ENCODE data around the gene CCDC14. TPM values are rescaled to one million over a fixed set of nuclear protein-coding genes. Genes with fewer than 3 reads are reported as not detected.

Gene CCDC14
- total and polyA plus RNA-seq, 5 experiments from 2014 or later, result 4.6 to 44.4 (median 6.6) TPM

- Mint-ChIP-seq H3K4me3 (no peak overlapping the region), H3K27me3 (no peaks in the 10 kb centered on the region), H3K36me3 (peaks cover 4 to 54% (median 14%) of the 10 kb centered on the region in 3 donors), H3K4me1 (peaks cover 1 to 4% (median 4%) of the 10 kb centered on the region in 4 donors), H3K27ac (no peak overlapping the region), H3K9me3 (no peaks in the 10 kb centered on the region)
- POLR2A ChIA-PET, result no interaction called here
- DNase-seq (no peak), ATAC-seq (no peak)
Measured at GRCh38 chr3:123952844-123953520, 8.0 kb downstream of the CCDC14 start.

DNA sequence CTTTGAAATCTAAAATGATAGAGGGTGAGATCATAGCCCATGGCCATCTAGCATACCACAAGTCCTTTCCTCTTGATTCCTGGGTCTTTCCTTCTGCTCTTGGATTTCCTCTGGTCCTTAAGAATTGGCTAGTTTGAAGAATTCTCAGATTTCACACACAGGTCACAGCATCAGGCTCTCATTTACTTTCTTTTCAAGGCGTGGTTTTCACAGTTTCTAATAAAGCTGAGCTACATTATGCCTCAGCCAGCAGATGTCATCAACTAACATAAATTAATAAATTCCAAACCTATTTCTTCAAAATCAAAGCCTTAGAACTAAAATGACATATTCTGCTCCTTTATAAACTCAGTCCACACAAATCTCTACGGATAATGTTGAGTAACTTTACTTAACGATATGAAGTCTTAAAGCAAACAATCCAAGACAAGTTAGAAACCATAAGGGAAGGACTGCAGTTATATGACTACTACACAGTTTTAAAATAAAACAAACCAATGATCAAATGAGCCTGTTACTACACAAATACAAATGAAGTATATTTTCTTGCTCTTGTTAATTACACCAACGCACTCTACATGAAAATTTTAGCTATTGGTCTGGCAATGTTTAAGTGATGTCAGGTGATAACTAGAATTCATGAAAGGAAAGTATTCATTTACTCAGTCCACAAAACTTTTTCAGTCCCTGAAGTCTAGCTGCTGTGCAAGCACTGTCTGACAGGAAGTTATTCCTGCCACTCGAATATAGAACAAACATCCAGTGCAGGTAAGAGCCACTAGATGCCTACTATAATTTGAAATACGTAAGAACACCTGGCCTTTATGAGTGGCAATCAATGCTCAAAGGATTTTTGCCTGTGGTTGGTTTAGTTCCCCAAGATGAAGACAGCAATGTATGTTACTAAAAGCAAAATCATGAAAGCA, 9.2 kb downstream of the CCDC14 start:
- H3K27ac Mint-ChIP-seq, result no peak overlapping the region
- peaks cover 4 to 59% (median 15%) of the 10 kb centered on the region in 3 donors for H3K36me3 Mint-ChIP-seq
- POLR2A ChIA-PET, result no interaction called here
- H3K9me3 Mint-ChIP-seq, result no peaks in the 10 kb centered on the region
- no peak overlapping the region for H3K4me3 Mint-ChIP-seq
- DNase-seq (no peak), ATAC-seq (no peak)
- peaks cover 0 to 3% (median under 1%) of the 10 kb centered on the region in 4 donors for H3K4me1 Mint-ChIP-seq
- H3K27me3 Mint-ChIP-seq, result no peaks in the 10 kb centered on the region

DNA sequence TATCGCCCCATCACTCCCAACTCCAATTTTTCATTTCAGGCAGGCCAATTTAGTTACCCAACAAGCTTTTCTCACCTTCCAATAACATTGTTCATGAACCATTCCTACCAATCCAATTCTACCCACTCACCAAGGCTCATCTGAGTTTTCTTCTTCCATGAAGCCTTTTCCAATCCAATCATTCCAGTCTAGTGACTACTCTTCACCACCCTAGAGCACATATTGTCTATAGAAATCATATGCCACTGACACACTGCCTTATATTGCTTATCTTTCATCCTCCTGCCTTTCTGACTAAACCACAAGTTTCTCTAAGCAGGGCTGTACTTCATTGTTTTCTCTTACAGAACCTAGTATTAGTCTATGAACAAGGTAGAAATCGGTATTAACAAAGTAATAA, 11.4 kb downstream of the CCDC14 start:
- H3K9me3 Mint-ChIP-seq, result no peaks in the 10 kb centered on the region
- H3K4me1 Mint-ChIP-seq, result peaks cover 0 to 3% (median under 1%) of the 10 kb centered on the region in 4 donors
- H3K27ac Mint-ChIP-seq, result peak overlapping the region in 1 of 10 donors; percentile 3
- peaks cover under 1 to 66% (median 16%) of the 10 kb centered on the region in 3 donors for H3K36me3 Mint-ChIP-seq
- no peak overlapping the region for H3K4me3 Mint-ChIP-seq
- POLR2A ChIA-PET, result no interaction called here
- no peaks in the 10 kb centered on the region for H3K27me3 Mint-ChIP-seq
- DNase-seq, result no peak
- no peak for ATAC-seq

GRCh38 chr3:123948449-123948848, 12.6 kb downstream of the CCDC14 start:
- ATAC-seq (no peak), DNase-seq (no peak)
- Mint-ChIP-seq H3K27ac (no peak overlapping the region), H3K4me3 (no peak overlapping the region), H3K36me3 (peaks cover 5 to 74% (median 26%) of the 10 kb centered on the region in 3 donors), H3K4me1 (peaks cover 0 to 3% (median under 1%) of the 10 kb centered on the region in 4 donors), H3K9me3 (no peaks in the 10 kb centered on the region), H3K27me3 (no peaks in the 10 kb centered on the region)
- POLR2A ChIA-PET, result no interaction called here

DNA sequence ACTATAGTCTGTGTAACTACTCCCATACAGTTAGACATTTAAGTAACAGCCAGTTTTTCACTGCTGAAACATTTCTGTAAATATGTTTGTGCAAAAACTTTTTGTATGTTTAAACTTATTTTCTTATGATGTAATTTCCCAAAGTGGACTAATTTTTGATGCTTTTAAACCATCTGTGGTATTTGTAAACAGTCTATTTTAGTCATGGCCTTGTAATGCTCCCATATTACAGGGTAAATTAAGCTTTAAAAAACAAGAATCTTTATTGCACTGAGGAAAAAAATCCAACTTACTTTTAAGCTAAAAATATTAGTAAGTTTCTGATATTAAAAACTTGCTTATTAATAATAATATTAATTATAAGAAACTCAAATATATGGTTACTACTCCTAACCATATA, 13.5 kb downstream of the CCDC14 start:
- Mint-ChIP-seq H3K36me3 (peaks cover 5 to 70% (median 22%) of the 10 kb centered on the region in 3 donors), H3K27ac (no peak overlapping the region), H3K4me3 (no peak overlapping the region), H3K27me3 (no peaks in the 10 kb centered on the region), H3K9me3 (no peaks in the 10 kb centered on the region), H3K4me1 (peaks cover 0 to 3% (median under 1%) of the 10 kb centered on the region in 4 donors)
- POLR2A ChIA-PET, result no interaction called here
- DNase-seq (no peak), ATAC-seq (no peak)

DNA sequence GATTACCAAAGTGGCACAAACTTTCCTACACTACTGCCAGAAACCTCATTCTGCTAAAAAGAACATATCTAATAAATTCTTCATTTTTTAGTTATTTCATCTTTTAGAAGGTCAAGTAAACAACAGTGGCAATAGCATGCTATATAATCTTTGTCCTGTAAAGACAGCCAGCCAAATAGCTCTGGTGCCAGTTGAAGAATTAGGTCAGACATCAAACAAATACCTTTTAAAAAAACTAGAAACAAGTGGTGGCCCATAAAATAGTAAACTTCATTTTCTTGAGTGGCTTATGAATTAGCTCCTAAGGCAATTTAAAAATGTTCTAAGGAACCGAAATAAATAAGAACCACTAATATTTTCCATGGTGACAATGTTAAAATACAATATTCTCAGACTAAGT, 19.5 kb downstream of the CCDC14 start:
- Mint-ChIP-seq H3K36me3 (peaks cover 5 to 63% (median 15%) of the 10 kb centered on the region in 3 donors), H3K27ac (no peak overlapping the region), H3K27me3 (no peaks in the 10 kb centered on the region), H3K4me3 (no peak overlapping the region), H3K9me3 (no peaks in the 10 kb centered on the region), H3K4me1 (peaks cover 0 to 1% (median 0%) of the 10 kb centered on the region in 4 donors)
- POLR2A ChIA-PET, result no interaction called here
- no peak for DNase-seq
- no peak for ATAC-seq

- Mint-ChIP-seq H3K9me3 (no peaks in the 10 kb centered on the region), H3K27me3 (no peaks in the 10 kb centered on the region), H3K4me3 (no peak overlapping the region), H3K4me1 (peaks cover 0 to 1% (median 0%) of the 10 kb centered on the region in 4 donors), H3K36me3 (peaks cover 5 to 59% (median 15%) of the 10 kb centered on the region in 3 donors), H3K27ac (peak overlapping the region in 1 of 10 donors; percentile 2)
- POLR2A ChIA-PET, result no interaction called here
- ATAC-seq, result no peak
- no peak for DNase-seq
Measured at GRCh38 chr3:123941121-123941520, 19.9 kb downstream of the CCDC14 start.

DNA sequence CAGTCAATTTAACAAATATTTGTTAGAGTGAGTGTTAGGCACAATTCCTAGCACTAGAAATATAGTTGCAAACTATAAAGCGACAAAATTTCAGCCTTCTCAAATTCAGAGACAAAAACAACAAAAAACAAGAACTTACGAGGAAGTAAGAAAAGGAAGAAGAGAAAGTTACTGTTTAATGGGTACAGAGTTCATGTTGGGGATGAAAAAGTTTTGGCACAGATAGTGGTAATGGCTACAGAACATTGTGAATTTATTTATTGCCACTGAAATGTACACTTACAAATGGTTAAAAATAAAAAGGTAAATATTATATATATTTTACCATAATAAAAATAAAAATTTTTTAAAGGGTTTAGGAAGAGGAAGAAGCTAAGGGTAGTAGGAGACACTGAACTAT, 21.3 kb downstream of the CCDC14 start:
- H3K27me3 Mint-ChIP-seq, result no peaks in the 10 kb centered on the region
- POLR2A ChIA-PET, result interaction anchor here (0.7 kb wide), 1 partner anchor 16 kb away, joined by 3 read pairs; no protein-coding TSS in a partner anchor
- peaks cover 0 to 3% (median under 1%) of the 10 kb centered on the region in 4 donors for H3K4me1 Mint-ChIP-seq
- ATAC-seq (no peak), DNase-seq (no peak)
- no peak overlapping the region for H3K4me3 Mint-ChIP-seq
- H3K36me3 Mint-ChIP-seq, result peaks cover 5 to 56% (median 15%) of the 10 kb centered on the region in 3 donors
- H3K27ac Mint-ChIP-seq, result no peak overlapping the region
- H3K9me3 Mint-ChIP-seq, result no peaks in the 10 kb centered on the region

- DNase-seq, result no peak
- Mint-ChIP-seq H3K36me3 (peaks cover 4 to 59% (median 16%) of the 10 kb centered on the region in 3 donors), H3K4me3 (no peak overlapping the region), H3K4me1 (peaks cover 0 to 3% (median under 1%) of the 10 kb centered on the region in 4 donors), H3K9me3 (no peaks in the 10 kb centered on the region), H3K27me3 (no peaks in the 10 kb centered on the region), H3K27ac (no peak overlapping the region)
- no peak for ATAC-seq
- POLR2A ChIA-PET, result no interaction called here
Measured at GRCh38 chr3:123936400-123936799, 24.6 kb downstream of the CCDC14 start.

- ATAC-seq, result no peak
- no peak for DNase-seq
- Mint-ChIP-seq H3K27ac (no peak overlapping the region), H3K4me1 (peaks cover 0 to 3% (median under 1%) of the 10 kb centered on the region in 4 donors), H3K27me3 (no peaks in the 10 kb centered on the region), H3K36me3 (peaks cover 4 to 61% (median 20%) of the 10 kb centered on the region in 3 donors), H3K9me3 (no peaks in the 10 kb centered on the region), H3K4me3 (no peak overlapping the region)
- POLR2A ChIA-PET, result no interaction called here
Measured at GRCh38 chr3:123935830-123936229, 25.2 kb downstream of the CCDC14 start.

GRCh38 chr3:123934250-123934649, 26.8 kb downstream of the CCDC14 start:
- H3K4me1 Mint-ChIP-seq, result peaks cover 0 to 3% (median 0%) of the 10 kb centered on the region in 4 donors
- H3K27ac Mint-ChIP-seq, result no peak overlapping the region
- peaks cover 4 to 62% (median 29%) of the 10 kb centered on the region in 3 donors for H3K36me3 Mint-ChIP-seq
- no peaks in the 10 kb centered on the region for H3K27me3 Mint-ChIP-seq
- ATAC-seq, result no peak
- POLR2A ChIA-PET, result no interaction called here
- H3K9me3 Mint-ChIP-seq, result no peaks in the 10 kb centered on the region
- H3K4me3 Mint-ChIP-seq, result no peak overlapping the region
- DNase-seq, result no peak

DNA sequence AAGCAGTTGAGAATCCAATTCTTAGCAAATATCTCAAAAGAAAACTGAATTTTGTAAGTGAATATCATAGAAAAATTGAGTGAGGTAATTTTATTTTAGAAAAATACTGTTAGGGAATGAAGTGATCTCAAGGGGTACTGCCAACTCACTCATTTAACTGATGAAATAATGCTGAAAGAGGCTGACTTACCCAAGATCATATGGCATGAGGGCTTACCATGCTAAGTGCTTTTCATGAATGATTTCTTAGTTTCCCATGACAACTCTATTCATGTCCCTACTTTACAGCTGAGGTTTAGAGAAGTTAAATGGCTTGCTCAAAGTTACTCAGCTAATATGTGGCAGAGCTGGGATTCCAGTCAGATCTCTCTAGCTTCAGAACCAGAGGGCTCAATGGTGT, 30.6 kb downstream of the CCDC14 start:
- H3K4me1 Mint-ChIP-seq, result no peaks in the 10 kb centered on the region
- H3K4me3 Mint-ChIP-seq, result no peak overlapping the region
- no peak overlapping the region for H3K27ac Mint-ChIP-seq
- POLR2A ChIA-PET, result no interaction called here
- DNase-seq (no peak), ATAC-seq (no peak)
- no peaks in the 10 kb centered on the region for H3K27me3 Mint-ChIP-seq
- H3K36me3 Mint-ChIP-seq, result peaks cover 8 to 60% (median 53%) of the 10 kb centered on the region in 3 donors
- H3K9me3 Mint-ChIP-seq, result peaks cover 0 to 2% (median 0%) of the 10 kb centered on the region in 9 donors

DNA sequence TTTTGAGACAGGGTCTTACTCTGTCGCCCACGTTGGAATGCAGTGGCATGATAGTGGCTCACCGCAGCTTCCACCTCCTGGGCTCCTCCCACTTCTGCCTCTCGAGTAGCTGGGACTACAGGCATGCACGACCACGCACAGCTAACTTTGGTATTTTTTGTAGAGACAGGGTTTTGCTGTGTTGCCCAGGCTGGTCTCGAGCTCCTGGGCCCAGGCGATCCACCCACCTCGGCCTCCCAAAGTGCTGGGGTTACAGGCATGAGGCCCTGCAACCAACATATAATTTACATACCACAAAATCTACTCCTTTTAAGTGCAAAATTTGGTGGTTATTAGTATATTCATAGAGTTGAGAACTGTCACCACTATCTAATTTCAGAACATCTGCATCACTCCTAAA, 31.7 kb downstream of the CCDC14 start:
- Mint-ChIP-seq H3K27me3 (no peaks in the 10 kb centered on the region), H3K4me3 (no peak overlapping the region), H3K9me3 (peaks cover 0 to 12% (median 3%) of the 10 kb centered on the region in 9 donors), H3K36me3 (peaks cover 10 to 70% (median 63%) of the 10 kb centered on the region in 3 donors), H3K27ac (no peak overlapping the region), H3K4me1 (no peaks in the 10 kb centered on the region)
- POLR2A ChIA-PET, result no interaction called here
- DNase-seq (no peak), ATAC-seq (no peak)
